WTC11 (cell line): ENCODE data around the gene TNFRSF6B. TPM values are rescaled to one million over a fixed set of nuclear protein-coding genes. Genes with fewer than 3 reads are reported as not detected.
A peak's percentile ranks its signal among the peaks of the same experiment; 100 is the strongest.

ENCODE experiments used
- ATAC-seq: fragments of 200-7000 bp; cut with Tn5 transposase; 2 replicates; pipeline ENCODE4 v1.10.0; 2021; ENCODE audit warnings: mild to moderate bottlenecking, moderate library complexity
- CTCF ChIA-PET: fragments of 300-600 bp; sonication (Branson Sonifier 250); formaldehyde crosslinking; loops from one replicate; lab custom pipeline; 2021; ENCODE audit warnings: antibody characterized with exemption; lab: Charles Lee
- POLR2A ChIA-PET: fragments of 350-600 bp; sonication (Branson Sonifier 250); formaldehyde crosslinking; loops from one replicate; lab custom pipeline; 2021; ENCODE audit warnings: antibody characterized with exemption; lab: Charles Lee
- DNase-seq: peaks from one replicate; pipeline ENCODE4 v3.0.0; 2021; ENCODE audit warnings: low spot score
- H3K27ac Mint-ChIP-seq: 2 replicates; pipeline ENCODE4 v1.8.0; 2021; ENCODE audit warnings: mixed read lengths
- H3K27me3 Mint-ChIP-seq: 2 replicates; pipeline ENCODE4 v1.8.0; 2021; ENCODE audit warnings: low read depth, mild to moderate bottlenecking, moderate library complexity, mixed read lengths
- H3K36me3 Mint-ChIP-seq: 2 replicates; pipeline ENCODE4 v1.8.0; 2021; ENCODE audit warnings: mixed read lengths
- H3K4me1 Mint-ChIP-seq: 2 replicates; pipeline ENCODE4 v1.8.0; 2022; ENCODE audit warnings: mixed read lengths
- H3K4me3 Mint-ChIP-seq: 2 replicates; pipeline ENCODE4 v1.8.0; 2021; ENCODE audit warnings: mild to moderate bottlenecking, moderate library complexity, mixed read lengths
- H3K9me3 Mint-ChIP-seq: 2 replicates; pipeline ENCODE4 v1.8.0; 2021; ENCODE audit warnings: mixed read lengths
- ATF1 ChIP-seq: sonication (generic); formaldehyde crosslinking; IDR thresholded peaks from 2 replicates; pipeline ENCODE4 v1.8.1; 2023; ENCODE audit warnings: mild to moderate bottlenecking, moderate library complexity, missing genetic modification reagents
- CBFB ChIP-seq: sonication (generic); formaldehyde crosslinking; IDR thresholded peaks from 2 replicates; pipeline ENCODE4 v1.8.1; 2022; ENCODE audit warnings: mild to moderate bottlenecking, low read depth, missing genetic modification reagents
- FOXK1 ChIP-seq: sonication (generic); formaldehyde crosslinking; IDR thresholded peaks from 2 replicates; pipeline ENCODE4 v1.8.0; 2022; ENCODE audit warnings: mild to moderate bottlenecking, moderate library complexity, missing genetic modification reagents
- IRF2 ChIP-seq: sonication (generic); formaldehyde crosslinking; IDR thresholded peaks from 2 replicates; pipeline ENCODE4 v1.8.0; 2022; ENCODE audit warnings: low read depth, missing genetic modification reagents, borderline replicate concordance
- NFYB ChIP-seq: sonication (generic); formaldehyde crosslinking; conservative IDR thresholded peaks from 2 replicates; pipeline ENCODE4 v1.8.0; 2022; ENCODE audit warnings: low read depth, missing genetic modification reagents
- RELA ChIP-seq: sonication (generic); formaldehyde crosslinking; IDR thresholded peaks from 2 replicates; pipeline ENCODE4 v1.8.1; 2022; ENCODE audit warnings: missing genetic modification reagents, mild to moderate bottlenecking, borderline replicate concordance
- SOX15 ChIP-seq: fragments of 250-450 bp; sonication (Bioruptor Pico); IDR thresholded peaks from 2 replicates; pipeline ENCODE4 v1.9.0; 2021; ENCODE audit warnings: mild to moderate bottlenecking
- TCF7 ChIP-seq: sonication (generic); formaldehyde crosslinking; IDR thresholded peaks from 2 replicates; pipeline ENCODE4 v1.8.0; 2022; ENCODE audit warnings: mild to moderate bottlenecking, low read depth, missing genetic modification reagents, moderate library complexity
- TEAD1 ChIP-seq: sonication (generic); formaldehyde crosslinking; IDR thresholded peaks from 2 replicates; pipeline ENCODE4 v1.8.0; 2022; ENCODE audit warnings: mild to moderate bottlenecking, missing genetic modification reagents
- ZNF232 ChIP-seq: sonication (generic); formaldehyde crosslinking; IDR thresholded peaks from 2 replicates; pipeline ENCODE4 v1.8.0; 2022; ENCODE audit warnings: mild to moderate bottlenecking, missing genetic modification reagents
- ZNF396 ChIP-seq: fragments of 250-450 bp; sonication (Bioruptor Pico); IDR thresholded peaks from 2 replicates; pipeline ENCODE4 v1.8.0; 2021; ENCODE audit warnings: mild to moderate bottlenecking, moderate library complexity, borderline replicate concordance
- total RNA-seq: library from RNA; stranded (reverse); gene quantifications from 3 replicates; pipeline ENCODE4 v1.2.3, GENCODE V29; 2021
- TF ChIP-seq, protein P1 (sequence below): fragments of 200-600 bp; IDR thresholded peaks from 2 replicates; pipeline ENCODE4 v1.8.0; 2022; ENCODE audit warnings: antibody characterized with exemption
- TF ChIP-seq, protein P2 (sequence below): sonication (generic); formaldehyde crosslinking; IDR thresholded peaks from 2 replicates; pipeline ENCODE4 v1.8.0; 2023; ENCODE audit warnings: missing genetic modification reagents
- TF ChIP-seq, protein P3 (sequence below): sonication (generic); formaldehyde crosslinking; conservative IDR thresholded peaks from 2 replicates; pipeline ENCODE4 v1.8.1; 2022; ENCODE audit warnings: mild to moderate bottlenecking, missing genetic modification reagents
- TF ChIP-seq, protein P4 (sequence below): sonication (generic); formaldehyde crosslinking; IDR thresholded peaks from 2 replicates; pipeline ENCODE4 v1.8.0; 2022; ENCODE audit warnings: mild to moderate bottlenecking, missing genetic modification reagents
- TF ChIP-seq, protein P5 (sequence below): fragments of 250-450 bp; sonication (Bioruptor Pico); conservative IDR thresholded peaks from 2 replicates; pipeline ENCODE4 v1.9.0; 2021; ENCODE audit warnings: mild to moderate bottlenecking
- TF ChIP-seq, protein P6 (sequence below): sonication (generic); formaldehyde crosslinking; IDR thresholded peaks from 2 replicates; pipeline ENCODE4 v1.8.1; 2023; ENCODE audit warnings: mild to moderate bottlenecking, missing genetic modification reagents, borderline replicate concordance
- TF ChIP-seq, protein P7 (sequence below): sonication (generic); formaldehyde crosslinking; conservative IDR thresholded peaks from 2 replicates; pipeline ENCODE4 v1.8.1; 2023; ENCODE audit warnings: mild to moderate bottlenecking, low read depth, missing genetic modification reagents, moderate library complexity

The TNFRSF6B gene
- total RNA-seq, 1 experiment from 2014 or later: not detected

DNA sequence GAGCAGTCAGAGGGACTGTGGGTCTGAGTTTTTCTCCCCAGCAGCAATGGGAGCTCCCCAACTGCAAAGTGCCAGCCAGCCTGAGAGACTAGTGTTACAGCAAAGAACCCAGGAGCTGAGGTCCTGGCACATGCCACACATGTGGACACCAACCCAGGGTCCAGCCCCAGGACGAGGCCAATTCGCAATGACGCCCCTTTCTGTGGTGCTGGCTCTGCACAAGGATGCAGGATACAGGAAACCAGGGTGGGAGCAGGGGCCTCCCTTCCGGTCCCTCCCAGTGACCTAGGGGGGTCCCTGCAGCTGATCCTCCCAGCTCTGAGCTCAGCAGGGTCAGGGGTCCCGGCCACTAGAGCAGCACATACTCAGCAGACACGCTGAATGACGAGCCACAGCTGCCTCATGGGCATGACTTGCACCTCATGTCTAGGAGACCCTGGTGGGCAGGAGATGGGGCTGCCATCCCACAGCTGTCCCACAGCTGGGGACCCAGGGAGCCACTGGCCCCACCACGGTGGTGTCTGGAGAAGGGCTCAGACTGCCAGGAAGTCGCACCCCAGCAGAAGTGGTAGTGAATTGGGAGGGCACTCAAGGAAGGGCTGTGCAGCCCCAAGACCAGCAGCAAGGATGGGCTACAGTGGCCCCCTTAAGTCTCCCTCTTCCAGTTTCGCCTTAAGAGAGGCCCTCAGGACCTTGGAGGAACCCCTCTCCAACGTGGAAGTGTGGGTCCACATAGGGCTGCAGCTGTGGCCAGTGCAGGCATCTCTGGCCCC, 7.7 kb downstream of the TNFRSF6B start (continued):
- TF ChIP-seq, protein P1, sequence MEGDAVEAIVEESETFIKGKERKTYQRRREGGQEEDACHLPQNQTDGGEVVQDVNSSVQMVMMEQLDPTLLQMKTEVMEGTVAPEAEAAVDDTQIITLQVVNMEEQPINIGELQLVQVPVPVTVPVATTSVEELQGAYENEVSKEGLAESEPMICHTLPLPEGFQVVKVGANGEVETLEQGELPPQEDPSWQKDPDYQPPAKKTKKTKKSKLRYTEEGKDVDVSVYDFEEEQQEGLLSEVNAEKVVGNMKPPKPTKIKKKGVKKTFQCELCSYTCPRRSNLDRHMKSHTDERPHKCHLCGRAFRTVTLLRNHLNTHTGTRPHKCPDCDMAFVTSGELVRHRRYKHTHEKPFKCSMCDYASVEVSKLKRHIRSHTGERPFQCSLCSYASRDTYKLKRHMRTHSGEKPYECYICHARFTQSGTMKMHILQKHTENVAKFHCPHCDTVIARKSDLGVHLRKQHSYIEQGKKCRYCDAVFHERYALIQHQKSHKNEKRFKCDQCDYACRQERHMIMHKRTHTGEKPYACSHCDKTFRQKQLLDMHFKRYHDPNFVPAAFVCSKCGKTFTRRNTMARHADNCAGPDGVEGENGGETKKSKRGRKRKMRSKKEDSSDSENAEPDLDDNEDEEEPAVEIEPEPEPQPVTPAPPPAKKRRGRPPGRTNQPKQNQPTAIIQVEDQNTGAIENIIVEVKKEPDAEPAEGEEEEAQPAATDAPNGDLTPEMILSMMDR: no peak
- TF ChIP-seq RELA (CRISPR knock-in tag): no peak
- TF ChIP-seq IRF2 (CRISPR knock-in tag): no peak
- no peak for TF ChIP-seq CBFB
- TF ChIP-seq, protein P2, sequence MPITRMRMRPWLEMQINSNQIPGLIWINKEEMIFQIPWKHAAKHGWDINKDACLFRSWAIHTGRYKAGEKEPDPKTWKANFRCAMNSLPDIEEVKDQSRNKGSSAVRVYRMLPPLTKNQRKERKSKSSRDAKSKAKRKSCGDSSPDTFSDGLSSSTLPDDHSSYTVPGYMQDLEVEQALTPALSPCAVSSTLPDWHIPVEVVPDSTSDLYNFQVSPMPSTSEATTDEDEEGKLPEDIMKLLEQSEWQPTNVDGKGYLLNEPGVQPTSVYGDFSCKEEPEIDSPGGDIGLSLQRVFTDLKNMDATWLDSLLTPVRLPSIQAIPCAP (CRISPR knock-in tag): no peak
- no peak for TF ChIP-seq ZNF232
- TF ChIP-seq, all 79 proteins: peak for 0

DNA sequence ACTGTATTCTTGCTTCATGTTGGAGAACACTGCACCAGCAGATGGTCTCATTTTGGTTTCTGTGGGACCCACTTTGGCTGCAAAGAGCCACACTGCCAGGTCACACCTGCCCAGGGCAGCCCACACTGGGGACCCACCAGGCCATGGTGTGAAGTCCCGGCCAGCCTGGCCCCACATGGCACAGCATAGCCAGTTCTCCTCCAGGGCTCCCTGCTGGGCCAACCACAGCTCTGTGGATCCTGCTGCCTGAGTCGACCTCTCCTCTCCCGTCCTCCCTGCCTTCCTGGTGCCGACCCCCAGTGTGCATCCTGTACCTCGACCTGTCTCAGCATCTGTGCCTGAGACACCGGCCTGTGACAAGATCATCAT, 8.3 kb downstream of the TNFRSF6B start:
- no peaks in the 10 kb centered on the region for H3K27me3 Mint-ChIP-seq
- TF ChIP-seq, protein P3, sequence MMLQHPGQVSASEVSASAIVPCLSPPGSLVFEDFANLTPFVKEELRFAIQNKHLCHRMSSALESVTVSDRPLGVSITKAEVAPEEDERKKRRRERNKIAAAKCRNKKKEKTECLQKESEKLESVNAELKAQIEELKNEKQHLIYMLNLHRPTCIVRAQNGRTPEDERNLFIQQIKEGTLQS (CRISPR knock-in tag): no peak
- TF ChIP-seq SOX15 (CRISPR knock-in tag) (no peak), FOXK1 (CRISPR knock-in tag) (no peak), ZNF232 (no peak), TEAD1 (CRISPR knock-in tag) (no peak), TCF7 (no peak), NFYB (CRISPR knock-in tag) (no peak), ATF1 (no peak), ZNF396 (no peak)
- TF ChIP-seq, protein P4, sequence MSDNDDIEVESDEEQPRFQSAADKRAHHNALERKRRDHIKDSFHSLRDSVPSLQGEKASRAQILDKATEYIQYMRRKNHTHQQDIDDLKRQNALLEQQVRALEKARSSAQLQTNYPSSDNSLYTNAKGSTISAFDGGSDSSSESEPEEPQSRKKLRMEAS (CRISPR knock-in tag): no peak
- TF ChIP-seq, protein P5, sequence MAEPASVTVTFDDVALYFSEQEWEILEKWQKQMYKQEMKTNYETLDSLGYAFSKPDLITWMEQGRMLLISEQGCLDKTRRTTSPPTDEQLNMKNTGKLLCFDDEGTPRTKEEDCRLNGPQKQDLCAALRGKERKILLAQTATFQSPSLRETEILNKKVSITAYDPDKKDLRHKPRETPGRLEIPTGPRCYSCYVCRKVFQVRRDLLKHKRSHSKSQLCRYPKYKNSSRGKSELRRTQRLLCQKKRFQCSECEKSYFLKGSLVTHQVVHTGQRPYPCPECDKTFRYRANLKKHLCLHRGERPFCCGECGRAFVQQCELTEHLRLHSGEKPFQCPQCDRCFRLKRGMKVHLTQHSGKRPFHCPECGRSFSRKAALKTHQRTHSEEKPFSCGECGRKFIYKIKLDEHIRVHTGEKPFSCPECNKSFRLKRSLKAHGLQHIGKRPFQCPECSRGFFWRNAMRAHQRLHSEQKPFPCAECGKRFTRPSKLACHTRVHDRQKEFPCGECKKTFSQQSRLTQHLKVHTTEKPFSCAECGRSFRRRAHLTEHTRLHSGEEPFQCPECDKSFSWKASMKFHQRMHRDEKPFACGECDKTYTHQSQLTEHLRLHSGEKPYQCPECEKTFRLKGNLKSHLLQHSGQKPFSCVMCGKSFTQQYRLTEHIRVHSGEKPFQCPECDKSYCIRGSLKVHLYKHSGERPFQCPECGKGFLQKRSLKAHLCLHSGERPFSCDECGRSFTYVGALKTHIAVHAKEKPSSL (CRISPR knock-in tag): no peak
- TF ChIP-seq, protein P6, sequence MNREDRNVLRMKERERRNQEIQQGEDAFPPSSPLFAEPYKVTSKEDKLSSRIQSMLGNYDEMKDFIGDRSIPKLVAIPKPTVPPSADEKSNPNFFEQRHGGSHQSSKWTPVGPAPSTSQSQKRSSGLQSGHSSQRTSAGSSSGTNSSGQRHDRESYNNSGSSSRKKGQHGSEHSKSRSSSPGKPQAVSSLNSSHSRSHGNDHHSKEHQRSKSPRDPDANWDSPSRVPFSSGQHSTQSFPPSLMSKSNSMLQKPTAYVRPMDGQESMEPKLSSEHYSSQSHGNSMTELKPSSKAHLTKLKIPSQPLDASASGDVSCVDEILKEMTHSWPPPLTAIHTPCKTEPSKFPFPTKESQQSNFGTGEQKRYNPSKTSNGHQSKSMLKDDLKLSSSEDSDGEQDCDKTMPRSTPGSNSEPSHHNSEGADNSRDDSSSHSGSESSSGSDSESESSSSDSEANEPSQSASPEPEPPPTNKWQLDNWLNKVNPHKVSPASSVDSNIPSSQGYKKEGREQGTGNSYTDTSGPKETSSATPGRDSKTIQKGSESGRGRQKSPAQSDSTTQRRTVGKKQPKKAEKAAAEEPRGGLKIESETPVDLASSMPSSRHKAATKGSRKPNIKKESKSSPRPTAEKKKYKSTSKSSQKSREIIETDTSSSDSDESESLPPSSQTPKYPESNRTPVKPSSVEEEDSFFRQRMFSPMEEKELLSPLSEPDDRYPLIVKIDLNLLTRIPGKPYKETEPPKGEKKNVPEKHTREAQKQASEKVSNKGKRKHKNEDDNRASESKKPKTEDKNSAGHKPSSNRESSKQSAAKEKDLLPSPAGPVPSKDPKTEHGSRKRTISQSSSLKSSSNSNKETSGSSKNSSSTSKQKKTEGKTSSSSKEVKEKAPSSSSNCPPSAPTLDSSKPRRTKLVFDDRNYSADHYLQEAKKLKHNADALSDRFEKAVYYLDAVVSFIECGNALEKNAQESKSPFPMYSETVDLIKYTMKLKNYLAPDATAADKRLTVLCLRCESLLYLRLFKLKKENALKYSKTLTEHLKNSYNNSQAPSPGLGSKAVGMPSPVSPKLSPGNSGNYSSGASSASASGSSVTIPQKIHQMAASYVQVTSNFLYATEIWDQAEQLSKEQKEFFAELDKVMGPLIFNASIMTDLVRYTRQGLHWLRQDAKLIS (CRISPR knock-in tag): no peak
- TF ChIP-seq, protein P7, sequence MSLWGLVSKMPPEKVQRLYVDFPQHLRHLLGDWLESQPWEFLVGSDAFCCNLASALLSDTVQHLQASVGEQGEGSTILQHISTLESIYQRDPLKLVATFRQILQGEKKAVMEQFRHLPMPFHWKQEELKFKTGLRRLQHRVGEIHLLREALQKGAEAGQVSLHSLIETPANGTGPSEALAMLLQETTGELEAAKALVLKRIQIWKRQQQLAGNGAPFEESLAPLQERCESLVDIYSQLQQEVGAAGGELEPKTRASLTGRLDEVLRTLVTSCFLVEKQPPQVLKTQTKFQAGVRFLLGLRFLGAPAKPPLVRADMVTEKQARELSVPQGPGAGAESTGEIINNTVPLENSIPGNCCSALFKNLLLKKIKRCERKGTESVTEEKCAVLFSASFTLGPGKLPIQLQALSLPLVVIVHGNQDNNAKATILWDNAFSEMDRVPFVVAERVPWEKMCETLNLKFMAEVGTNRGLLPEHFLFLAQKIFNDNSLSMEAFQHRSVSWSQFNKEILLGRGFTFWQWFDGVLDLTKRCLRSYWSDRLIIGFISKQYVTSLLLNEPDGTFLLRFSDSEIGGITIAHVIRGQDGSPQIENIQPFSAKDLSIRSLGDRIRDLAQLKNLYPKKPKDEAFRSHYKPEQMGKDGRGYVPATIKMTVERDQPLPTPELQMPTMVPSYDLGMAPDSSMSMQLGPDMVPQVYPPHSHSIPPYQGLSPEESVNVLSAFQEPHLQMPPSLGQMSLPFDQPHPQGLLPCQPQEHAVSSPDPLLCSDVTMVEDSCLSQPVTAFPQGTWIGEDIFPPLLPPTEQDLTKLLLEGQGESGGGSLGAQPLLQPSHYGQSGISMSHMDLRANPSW: no peak

More for the DNA sequence above, 8.3 kb downstream of the TNFRSF6B start:
- H3K27ac Mint-ChIP-seq: no peak overlapping the region
- peaks cover 26% of the 10 kb centered on the region for H3K36me3 Mint-ChIP-seq
- no peaks in the 10 kb centered on the region for H3K9me3 Mint-ChIP-seq
- no peak for DNase-seq
- H3K4me1 Mint-ChIP-seq: peaks cover 10% of the 10 kb centered on the region
- H3K4me3 Mint-ChIP-seq: peak overlapping the region; percentile 13; the same call in 1 of the 2 replicates
- POLR2A ChIA-PET: no interaction called here
- CTCF ChIA-PET: interaction anchor here (2.0 kb wide), 1 partner anchor 71 kb away, joined by 5 read pairs; no protein-coding TSS in a partner anchor
- ATAC-seq: no peak
